Left lung (tissue), 10 donors: ENCODE measurements around the gene DMWD. TPM values are rescaled to one million over a fixed set of nuclear protein-coding genes. Genes with fewer than 3 reads are reported as not detected.
"Not testable (repeated sequence)": the region's sequence is repeated elsewhere in the genome, so short reads cannot be mapped to it uniquely, and the experiment has no call there.

Experiments used
- ATAC-seq: fragments of 200-7000 bp; cut with Tn5 transposase; one replicate; pipeline ENCODE4 v1.9.1; 2020; ENCODE audit warnings: moderate library complexity
- DNase-seq, 4 donors: peaks; one replicate each; pipeline ENCODE4 v3.0.0-alpha.2; 2013 to 2020
- H3K27ac ChIP-seq, 2 donors: fragments of 200-600 bp; sonication (generic) in 1 of 2; one replicate each; pipeline versions ENCODE4 v1.5.0 to v1.8.0; 2020 to 2021
- H3K27me3 ChIP-seq, 2 donors: fragments of 200-600 bp; sonication (generic) in 1 of 2; one replicate each; pipeline versions ENCODE4 v1.5.0 to v1.8.0; 2020 to 2021
- H3K36me3 ChIP-seq, 2 donors: fragments of 200-600 bp; sonication (generic) in 1 of 2; one replicate each; pipeline versions ENCODE4 v1.5.0 to v1.8.0; 2020 to 2021
- H3K4me1 ChIP-seq, 2 donors: fragments of 200-600 bp; one replicate each; pipeline ENCODE4 v1.8.0; 2021
- H3K4me3 ChIP-seq, 2 donors: fragments of 200-600 bp; sonication (generic) in 1 of 2; one replicate each; pipeline versions ENCODE4 v1.5.0 to v1.8.0; 2020 to 2021; ENCODE audit warnings: mild to moderate bottlenecking in 1 of 2
- H3K9me3 ChIP-seq, 2 donors: fragments of 200-600 bp; sonication (generic) in 1 of 2; one replicate each; pipeline versions ENCODE4 v1.5.0 to v1.8.0; 2020 to 2021
- CTCF ChIP-seq, 2 donors: fragments of 200-600 bp; sonication (generic) in 1 of 2; IDR thresholded peaks; one replicate each; pipeline versions ENCODE4 v1.5.0 to v1.8.0; 2021; ENCODE audit warnings: antibody characterized with exemption in 2 of 2
- intact Hi-C, 2 donors: fragments of 100-400 bp; cut with DNase I; formaldehyde crosslinking; loops; one replicate each; pipeline versions ENCODE4 v1.11.2 to v1.14.2; 2022
- polyA plus RNA-seq, 6 donors: library from polyadenylated mRNA; unstranded; fragments of 120-200 nt; gene quantifications; one replicate each; pipeline ENCODE4 v1.2.1, GENCODE V29; 2013; ENCODE audit not compliant: insufficient read length in 6 of 6
- total RNA-seq, 2 donors: library from RNA; stranded (reverse); fragmentation: NEBNext Ultra II Directional; extraction: Animal tissue kit (Norgen Biotek cat#: 25700); gene quantifications; one replicate each; pipeline ENCODE4 v1.2.1, GENCODE V29; 2021
- donor health status: DM: no; HTN: yes; CAD: no.
- donor health status: DM: no; HTN: no; CAD: no.

DMWD gene
- total and polyA plus RNA-seq, 8 donors, result 29.6 to 51.4 (median 40.2) TPM

- no peak for TF ChIP-seq CTCF (IDR thresholded peaks at IDR 0.05)
- Histone ChIP-seq H3K27ac (no peak overlapping the region), H3K4me3 (no peak overlapping the region), H3K9me3 (no peaks in the 10 kb centered on the region), H3K4me1 (peaks cover 2 to 10% of the 10 kb centered on the region in 2 donors), H3K27me3 (peaks cover 0 to 92% of the 10 kb centered on the region in 2 donors), H3K36me3 (no peaks in the 10 kb centered on the region)
- ATAC-seq (no peak), DNase-seq (no peak)
- intact Hi-C loops, result no loop called here
Measured at GRCh38 chr19:45801603-45802175, 9.0 kb upstream of the DMWD start.

GRCh38 chr19:45800070-45800553 lies 7.5 kb upstream of the DMWD start:
- Histone ChIP-seq H3K4me3 (no peak overlapping the region), H3K27me3 (peaks cover 0 to 98% of the 10 kb centered on the region in 2 donors), H3K27ac (no peak overlapping the region), H3K4me1 (peaks cover 2 to 10% of the 10 kb centered on the region in 2 donors), H3K9me3 (no peaks in the 10 kb centered on the region), H3K36me3 (no peaks in the 10 kb centered on the region)
- intact Hi-C loops, result no loop called here
- ATAC-seq (no peak), DNase-seq (no peak)
- no peak for TF ChIP-seq CTCF (IDR thresholded peaks at IDR 0.05)

GRCh38 chr19:45799541-45799940 lies 6.9 kb upstream of the DMWD start:
- H3K9me3 ChIP-seq, DNase-seq, H3K27ac ChIP-seq, H3K36me3 ChIP-seq, H3K4me3 ChIP-seq, H3K4me1 ChIP-seq, intact Hi-C loops: not testable (repeated sequence)
- peak; percentile 4 for ATAC-seq
- H3K27me3 ChIP-seq, result peaks cover 0 to 98% of the 10 kb centered on the region in 2 donors

- peak; percentile 89 to 94 for TF ChIP-seq CTCF (IDR thresholded peaks at IDR 0.05)
- intact Hi-C loops, result no loop called here
- no peak overlapping the region for H3K27ac ChIP-seq
Measured at GRCh38 chr19:45798995-45799517, 6.4 kb upstream of the DMWD start.

GRCh38 chr19:45794627-45795026 lies 2.0 kb upstream of the DMWD start:
- no peak for DNase-seq
- intact Hi-C loops, result no loop called here
- peaks cover 0 to 11% of the 10 kb centered on the region in 2 donors for H3K36me3 ChIP-seq

More at GRCh38 chr19:45798995-45799517, 6.4 kb upstream of the DMWD start:
- Histone ChIP-seq H3K27me3 (peaks cover 0 to 98% of the 10 kb centered on the region in 2 donors), H3K36me3 (no peaks in the 10 kb centered on the region), H3K9me3 (no peaks in the 10 kb centered on the region), H3K4me3 (no peak overlapping the region), H3K4me1 (peaks cover 2 to 10% of the 10 kb centered on the region in 2 donors)
- ATAC-seq (peak; percentile 90), DNase-seq (peak in 2 of 4 donors; percentile 68 to 83)

More at GRCh38 chr19:45794627-45795026, 2.0 kb upstream of the DMWD start:
- H3K9me3 ChIP-seq, result no peaks in the 10 kb centered on the region
- H3K4me1 ChIP-seq, result peaks cover 14 to 37% of the 10 kb centered on the region in 2 donors
- H3K4me3 ChIP-seq, result no peak overlapping the region
- no peak overlapping the region for H3K27ac ChIP-seq
- peaks cover 0 to 89% of the 10 kb centered on the region in 2 donors for H3K27me3 ChIP-seq
- no peak for TF ChIP-seq CTCF (IDR thresholded peaks at IDR 0.05)
- no peak for ATAC-seq
